Stimulated activated CD4-positive, alpha-beta T cell treated with anti-CD3 and anti-CD28 coated beads, Interleukin-12 subunit alpha, Interleukin-12 subunit beta, amount 100 ng/mL, for 24 hours (primary cell): ENCODE data around the gene PRKCA.
"Not testable (repeated sequence)": the region's sequence is repeated elsewhere in the genome, so short reads cannot be mapped to it uniquely, and the experiment has no call there.

Experiments used
- DNase-seq, 2 experiments: peaks; one replicate each; pipeline ENCODE4 v3.0.0-alpha.2; 2020; ENCODE audit warnings: low read depth in 2 of 2

The PRKCA gene

GRCh38 chr17:66326476-66327047 lies 24.1 kb downstream of the PRKCA start:
- DNase-seq, result no peak

- DNase-seq, result no peak
Observed at GRCh38 chr17:66330646-66331037, 28.2 kb downstream of the PRKCA start.

GRCh38 chr17:66331038-66331816 lies 28.8 kb downstream of the PRKCA start:
- no peak for DNase-seq

GRCh38 chr17:66335797-66336196 lies 33.4 kb downstream of the PRKCA start:
- no peak for DNase-seq

- DNase-seq, result no peak
Observed at GRCh38 chr17:66337268-66337667, 34.9 kb downstream of the PRKCA start.

- no peak for DNase-seq
Observed at GRCh38 chr17:66337866-66338485, 35.6 kb downstream of the PRKCA start.

- no peak for DNase-seq
Observed at GRCh38 chr17:66338937-66339336, 36.5 kb downstream of the PRKCA start.

- DNase-seq, result no peak
Observed at GRCh38 chr17:66339561-66339960, 37.1 kb downstream of the PRKCA start.

- no peak for DNase-seq
Observed at GRCh38 chr17:66340720-66341119, 38.3 kb downstream of the PRKCA start.

- DNase-seq, result no peak
Observed at GRCh38 chr17:66341462-66341861, 39.0 kb downstream of the PRKCA start.

- DNase-seq, result not testable (repeated sequence)
Observed at GRCh38 chr17:66342263-66342662, 39.9 kb downstream of the PRKCA start.

GRCh38 chr17:66343531-66344078 lies 41.2 kb downstream of the PRKCA start:
- DNase-seq, result no peak

- DNase-seq, result no peak
Observed at GRCh38 chr17:66344473-66344872, 42.1 kb downstream of the PRKCA start.

GRCh38 chr17:66345264-66345663 lies 42.9 kb downstream of the PRKCA start:
- no peak for DNase-seq

- not testable (repeated sequence) for DNase-seq
Observed at GRCh38 chr17:66345949-66346638, 43.7 kb downstream of the PRKCA start.

- DNase-seq, result no peak
Observed at GRCh38 chr17:66347661-66348514, 45.5 kb downstream of the PRKCA start.

- DNase-seq, result peak in 1 of 2 experiments; percentile 24
Observed at GRCh38 chr17:66348584-66349165, 46.3 kb downstream of the PRKCA start.

- no peak for DNase-seq
Observed at GRCh38 chr17:66349521-66350254, 47.3 kb downstream of the PRKCA start.

- DNase-seq, result not testable (repeated sequence)
Observed at GRCh38 chr17:66350576-66350975, 48.2 kb downstream of the PRKCA start.

GRCh38 chr17:66351033-66351432 lies 48.6 kb downstream of the PRKCA start:
- DNase-seq, result no peak
